WTC11 (cell line): ENCODE results near the gene PPAT. TPM values are rescaled to one million over a fixed set of nuclear protein-coding genes. Genes with fewer than 3 reads are reported as not detected.

ENCODE experiments used
- ATAC-seq: fragments of 200-7000 bp; cut with Tn5 transposase; 2 replicates; pipeline ENCODE4 v1.10.0; 2021; ENCODE audit warnings: mild to moderate bottlenecking, moderate library complexity
- CTCF ChIA-PET: fragments of 300-600 bp; sonication (Branson Sonifier 250); formaldehyde crosslinking; loops from one replicate; lab custom pipeline; 2021; ENCODE audit warnings: antibody characterized with exemption; lab: Charles Lee
- POLR2A ChIA-PET: fragments of 350-600 bp; sonication (Branson Sonifier 250); formaldehyde crosslinking; loops from one replicate; lab custom pipeline; 2021; ENCODE audit warnings: antibody characterized with exemption; lab: Charles Lee
- DNase-seq: peaks from one replicate; pipeline ENCODE4 v3.0.0; 2021; ENCODE audit warnings: low spot score
- H3K27ac Mint-ChIP-seq: 2 replicates; pipeline ENCODE4 v1.8.0; 2021; ENCODE audit warnings: mixed read lengths
- H3K27me3 Mint-ChIP-seq: 2 replicates; pipeline ENCODE4 v1.8.0; 2021; ENCODE audit warnings: low read depth, mild to moderate bottlenecking, moderate library complexity, mixed read lengths
- H3K36me3 Mint-ChIP-seq: 2 replicates; pipeline ENCODE4 v1.8.0; 2021; ENCODE audit warnings: mixed read lengths
- H3K4me1 Mint-ChIP-seq: 2 replicates; pipeline ENCODE4 v1.8.0; 2022; ENCODE audit warnings: mixed read lengths
- H3K4me3 Mint-ChIP-seq: 2 replicates; pipeline ENCODE4 v1.8.0; 2021; ENCODE audit warnings: mild to moderate bottlenecking, moderate library complexity, mixed read lengths
- H3K9me3 Mint-ChIP-seq: 2 replicates; pipeline ENCODE4 v1.8.0; 2021; ENCODE audit warnings: mixed read lengths
- CBFB ChIP-seq: sonication (generic); formaldehyde crosslinking; IDR thresholded peaks from 2 replicates; pipeline ENCODE4 v1.8.1; 2022; ENCODE audit warnings: mild to moderate bottlenecking, low read depth, missing genetic modification reagents
- CREM ChIP-seq: sonication (generic); formaldehyde crosslinking; IDR thresholded peaks from 2 replicates; pipeline ENCODE4 v1.8.1; 2022; ENCODE audit warnings: mild to moderate bottlenecking, missing genetic modification reagents, moderate library complexity
- CTCF ChIP-seq: fragments of 200-600 bp; IDR thresholded peaks from 2 replicates; pipeline ENCODE4 v1.8.0; 2022; ENCODE audit warnings: antibody characterized with exemption
- ELF4 ChIP-seq: sonication (generic); formaldehyde crosslinking; IDR thresholded peaks from 2 replicates; pipeline ENCODE4 v1.8.1; 2022; ENCODE audit warnings: low read depth, mild to moderate bottlenecking, moderate library complexity, missing genetic modification reagents
- ERG ChIP-seq: fragments of 250-450 bp; sonication (Bioruptor Pico); IDR thresholded peaks from 2 replicates; pipeline ENCODE4 v1.8.0; 2021; ENCODE audit warnings: mild to moderate bottlenecking
- ETV6 ChIP-seq: sonication (generic); formaldehyde crosslinking; IDR thresholded peaks from 2 replicates; pipeline ENCODE4 v1.8.1; 2022; ENCODE audit warnings: mild to moderate bottlenecking, missing genetic modification reagents
- FOXJ3 ChIP-seq: sonication (generic); formaldehyde crosslinking; IDR thresholded peaks from 2 replicates; pipeline ENCODE4 v1.9.0; 2021; ENCODE audit warnings: missing genetic modification reagents, mild to moderate bottlenecking, borderline replicate concordance
- FOXK1 ChIP-seq: sonication (generic); formaldehyde crosslinking; IDR thresholded peaks from 2 replicates; pipeline ENCODE4 v1.8.0; 2022; ENCODE audit warnings: mild to moderate bottlenecking, moderate library complexity, missing genetic modification reagents
- FOXP1 ChIP-seq: sonication (generic); formaldehyde crosslinking; IDR thresholded peaks from 2 replicates; pipeline ENCODE4 v1.8.0; 2022; ENCODE audit warnings: missing genetic modification reagents, mild to moderate bottlenecking, moderate library complexity, borderline replicate concordance
- GABPB1 ChIP-seq: sonication (generic); formaldehyde crosslinking; IDR thresholded peaks from 2 replicates; pipeline ENCODE4 v1.8.1; 2023; ENCODE audit warnings: mild to moderate bottlenecking, missing genetic modification reagents
- MYBL2 ChIP-seq: sonication (generic); formaldehyde crosslinking; IDR thresholded peaks from 2 replicates; pipeline ENCODE4 v1.8.1; 2023; ENCODE audit warnings: mild to moderate bottlenecking, moderate library complexity, missing genetic modification reagents
- ZNF416 ChIP-seq: fragments of 250-450 bp; sonication (Bioruptor Pico); IDR thresholded peaks from 2 replicates; pipeline ENCODE4 v1.9.0; 2021; ENCODE audit warnings: mild to moderate bottlenecking, inconsistent platforms
- total RNA-seq: library from RNA; stranded (reverse); gene quantifications from 3 replicates; pipeline ENCODE4 v1.2.3, GENCODE V29; 2021
- TF ChIP-seq, protein P1 (sequence below): sonication (generic); formaldehyde crosslinking; IDR thresholded peaks from 2 replicates; pipeline ENCODE4 v1.8.1; 2022; ENCODE audit warnings: mild to moderate bottlenecking, moderate library complexity, missing genetic modification reagents
- TF ChIP-seq, protein P2 (sequence below): sonication (generic); formaldehyde crosslinking; IDR thresholded peaks from 2 replicates; pipeline ENCODE4 v1.8.1; 2023; ENCODE audit warnings: mild to moderate bottlenecking, moderate library complexity, missing genetic modification reagents
- TF ChIP-seq, protein P3 (sequence below): sonication (generic); formaldehyde crosslinking; IDR thresholded peaks from 2 replicates; pipeline ENCODE4 v1.8.1; 2022; ENCODE audit warnings: missing genetic modification reagents, borderline replicate concordance

Gene PPAT
- total RNA-seq, 1 experiment from 2014 or later, result 83.4 TPM

DNA sequence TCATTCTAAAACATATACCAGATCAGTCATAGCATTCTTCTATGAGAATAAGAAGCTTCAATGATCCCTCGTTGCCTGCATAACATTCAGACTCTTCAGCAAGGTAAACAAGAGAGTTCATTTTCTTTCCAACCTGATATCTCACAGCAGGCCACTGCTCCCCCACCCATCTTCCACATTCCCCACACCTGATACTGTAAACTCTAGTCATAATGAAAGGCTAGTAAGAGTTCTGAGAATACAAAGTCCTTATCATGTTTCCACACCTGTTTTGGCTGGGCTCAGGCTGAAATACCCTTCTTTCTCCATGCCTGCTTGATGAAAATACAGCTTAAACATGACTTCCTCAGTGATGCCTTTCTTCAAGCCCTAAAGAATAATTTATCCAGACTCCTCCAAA is 45.9 kb downstream of the PPAT start:
- H3K4me1 Mint-ChIP-seq, result peaks cover 25% of the 10 kb centered on the region
- H3K9me3 Mint-ChIP-seq, result no peaks in the 10 kb centered on the region
- H3K4me3 Mint-ChIP-seq, result peak overlapping the region; percentile 88; the same call in 1 of the 2 replicates
- ATAC-seq (no peak), DNase-seq (no peak)
- 0 out of 2 replicates have a peak, but pooled peaks cover 4% of the 10 kb centered on the region for H3K36me3 Mint-ChIP-seq
- ChIA-PET CTCF (no interaction called here), POLR2A (interaction anchor here (0.6 kb wide), 1 partner anchor 528 kb away, joined by 3 read pairs; no protein-coding TSS in a partner anchor)
- no peaks in the 10 kb centered on the region; the same call in 1 of the 2 replicates for H3K27me3 Mint-ChIP-seq
- H3K27ac Mint-ChIP-seq, result peak overlapping the region; percentile 64
- TF ChIP-seq ZNF416 (CRISPR knock-in tag) (no peak), CREM (no peak), ELF4 (CRISPR knock-in tag) (no peak), MYBL2 (CRISPR knock-in tag) (no peak)

- peak overlapping the region; percentile 100 for H3K27ac Mint-ChIP-seq
- no peaks in the 10 kb centered on the region; the same call in 1 of the 2 replicates for H3K27me3 Mint-ChIP-seq
- peak overlapping the region; percentile 88 for H3K4me3 Mint-ChIP-seq
- peaks cover 25% of the 10 kb centered on the region for H3K4me1 Mint-ChIP-seq
- TF ChIP-seq CTCF, result no peak
- no peak for TF ChIP-seq GABPB1 (CRISPR knock-in tag)
- TF ChIP-seq FOXJ3 (CRISPR knock-in tag), result no peak
- TF ChIP-seq, protein P1, sequence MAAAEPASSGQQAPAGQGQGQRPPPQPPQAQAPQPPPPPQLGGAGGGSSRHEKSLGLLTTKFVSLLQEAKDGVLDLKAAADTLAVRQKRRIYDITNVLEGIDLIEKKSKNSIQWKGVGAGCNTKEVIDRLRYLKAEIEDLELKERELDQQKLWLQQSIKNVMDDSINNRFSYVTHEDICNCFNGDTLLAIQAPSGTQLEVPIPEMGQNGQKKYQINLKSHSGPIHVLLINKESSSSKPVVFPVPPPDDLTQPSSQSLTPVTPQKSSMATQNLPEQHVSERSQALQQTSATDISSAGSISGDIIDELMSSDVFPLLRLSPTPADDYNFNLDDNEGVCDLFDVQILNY (CRISPR knock-in tag), result no peak
- TF ChIP-seq, protein P2, sequence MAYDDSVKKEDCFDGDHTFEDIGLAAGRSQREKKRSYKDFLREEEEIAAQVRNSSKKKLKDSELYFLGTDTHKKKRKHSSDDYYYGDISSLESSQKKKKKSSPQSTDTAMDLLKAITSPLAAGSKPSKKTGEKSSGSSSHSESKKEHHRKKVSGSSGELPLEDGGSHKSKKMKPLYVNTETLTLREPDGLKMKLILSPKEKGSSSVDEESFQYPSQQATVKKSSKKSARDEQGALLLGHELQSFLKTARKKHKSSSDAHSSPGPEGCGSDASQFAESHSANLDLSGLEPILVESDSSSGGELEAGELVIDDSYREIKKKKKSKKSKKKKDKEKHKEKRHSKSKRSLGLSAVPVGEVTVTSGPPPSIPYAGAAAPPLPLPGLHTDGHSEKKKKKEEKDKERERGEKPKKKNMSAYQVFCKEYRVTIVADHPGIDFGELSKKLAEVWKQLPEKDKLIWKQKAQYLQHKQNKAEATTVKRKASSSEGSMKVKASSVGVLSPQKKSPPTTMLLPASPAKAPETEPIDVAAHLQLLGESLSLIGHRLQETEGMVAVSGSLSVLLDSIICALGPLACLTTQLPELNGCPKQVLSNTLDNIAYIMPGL (CRISPR knock-in tag), result no peak
- TF ChIP-seq, protein P3, sequence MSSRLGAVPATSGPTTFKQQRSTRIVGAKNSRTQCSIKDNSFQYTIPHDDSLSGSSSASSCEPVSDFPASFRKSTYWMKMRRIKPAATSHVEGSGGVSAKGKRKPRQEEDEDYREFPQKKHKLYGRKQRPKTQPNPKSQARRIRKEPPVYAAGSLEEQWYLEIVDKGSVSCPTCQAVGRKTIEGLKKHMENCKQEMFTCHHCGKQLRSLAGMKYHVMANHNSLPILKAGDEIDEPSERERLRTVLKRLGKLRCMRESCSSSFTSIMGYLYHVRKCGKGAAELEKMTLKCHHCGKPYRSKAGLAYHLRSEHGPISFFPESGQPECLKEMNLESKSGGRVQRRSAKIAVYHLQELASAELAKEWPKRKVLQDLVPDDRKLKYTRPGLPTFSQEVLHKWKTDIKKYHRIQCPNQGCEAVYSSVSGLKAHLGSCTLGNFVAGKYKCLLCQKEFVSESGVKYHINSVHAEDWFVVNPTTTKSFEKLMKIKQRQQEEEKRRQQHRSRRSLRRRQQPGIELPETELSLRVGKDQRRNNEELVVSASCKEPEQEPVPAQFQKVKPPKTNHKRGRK, result no peak
- no peak for TF ChIP-seq FOXK1 (CRISPR knock-in tag)
- no peak for TF ChIP-seq CBFB (CRISPR knock-in tag)
- no peak for TF ChIP-seq ERG (CRISPR knock-in tag)
- no peak for TF ChIP-seq ETV6 (CRISPR knock-in tag)
- TF ChIP-seq FOXP1 (CRISPR knock-in tag), result no peak
- ChIA-PET POLR2A (interaction anchor here (2.2 kb wide), 1 partner anchor 48 kb away, joined by 87 read pairs; the partner anchor contains the start of genes PAICS and PPAT), CTCF (no interaction called here)
- ATAC-seq (no peak), DNase-seq (no peak)
- no peaks in the 10 kb centered on the region for H3K9me3 Mint-ChIP-seq
- H3K36me3 Mint-ChIP-seq, result no peaks in the 10 kb centered on the region
Measured at GRCh38 chr4:56388306-56388705, 47.1 kb downstream of the PPAT start.
